HEK293T (cell line): Measurements from ENCODE around the gene SAMD14.

ENCODE experiments used
- BHLHE40 ChIP-seq: fragments of 450-650 bp; IDR thresholded peaks from 2 replicates; pipeline ENCODE4 v1.6.1; 2016; ENCODE audit warnings: mild to moderate bottlenecking, moderate library complexity, borderline replicate concordance
- FOXK2 ChIP-seq: fragments of 450-650 bp; IDR thresholded peaks from 2 replicates; pipeline ENCODE4 v1.6.1; 2016; ENCODE audit warnings: mild to moderate bottlenecking
- SUZ12 ChIP-seq: fragments of 450-650 bp; IDR thresholded peaks from 2 replicates; pipeline ENCODE4 v1.6.1; 2016; ENCODE audit warnings: mild to moderate bottlenecking
- TF ChIP-seq, protein P1 (sequence below): fragments of 450-650 bp; IDR thresholded peaks from 2 replicates; pipeline ENCODE4 v1.6.1; 2016

DNA sequence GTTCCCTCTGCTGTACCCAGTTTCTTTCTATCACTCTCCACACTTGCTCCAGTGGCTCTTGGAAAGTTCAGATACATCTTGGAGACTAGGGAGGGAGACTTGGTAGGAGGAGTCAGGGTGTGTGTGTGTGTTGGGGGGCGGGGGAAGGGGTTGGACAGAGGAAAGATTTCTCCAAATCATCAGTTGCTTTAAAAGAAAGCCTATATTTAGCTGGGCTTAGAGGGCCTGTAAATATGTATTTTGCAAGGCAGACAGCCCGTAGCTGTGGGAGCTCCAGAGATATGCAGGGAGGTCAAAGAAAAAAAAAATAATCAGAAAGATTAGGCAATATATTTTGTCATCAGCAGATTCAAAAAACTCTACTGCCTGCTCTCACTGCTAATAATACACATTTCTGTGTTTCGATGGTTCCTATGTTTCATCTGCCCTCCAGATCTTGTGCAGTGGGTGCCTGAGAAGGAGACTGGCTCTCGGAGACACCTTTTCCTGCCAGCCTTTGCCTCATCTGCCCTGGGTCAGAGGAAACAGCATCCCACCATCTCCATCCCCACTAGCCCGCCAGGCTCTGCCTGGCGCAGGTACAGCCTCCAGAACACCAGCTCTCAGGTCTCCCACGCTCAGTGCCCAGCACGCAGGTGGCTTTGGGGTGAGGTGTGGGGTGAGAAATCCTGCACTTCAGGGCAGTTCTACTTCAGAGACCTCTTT, 25.3 kb upstream of the SAMD14 start:
- TF ChIP-seq FOXK2 (no peak), BHLHE40 (no peak), SUZ12 (no peak)
- TF ChIP-seq, protein P1, sequence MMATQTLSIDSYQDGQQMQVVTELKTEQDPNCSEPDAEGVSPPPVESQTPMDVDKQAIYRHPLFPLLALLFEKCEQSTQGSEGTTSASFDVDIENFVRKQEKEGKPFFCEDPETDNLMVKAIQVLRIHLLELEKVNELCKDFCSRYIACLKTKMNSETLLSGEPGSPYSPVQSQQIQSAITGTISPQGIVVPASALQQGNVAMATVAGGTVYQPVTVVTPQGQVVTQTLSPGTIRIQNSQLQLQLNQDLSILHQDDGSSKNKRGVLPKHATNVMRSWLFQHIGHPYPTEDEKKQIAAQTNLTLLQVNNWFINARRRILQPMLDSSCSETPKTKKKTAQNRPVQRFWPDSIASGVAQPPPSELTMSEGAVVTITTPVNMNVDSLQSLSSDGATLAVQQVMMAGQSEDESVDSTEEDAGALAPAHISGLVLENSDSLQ, result no peak
